COR-L47 (cell line): ENCODE data around the gene SCAPER.
"Not testable (repeated sequence)": the region's sequence is repeated elsewhere in the genome, so short reads cannot be mapped to it uniquely, and the experiment has no call there.

Experiments
- DNase-seq: peaks from one replicate; lab custom pipeline; 2025; lab: John Stamatoyannopoulos, UW

SCAPER gene

DNA sequence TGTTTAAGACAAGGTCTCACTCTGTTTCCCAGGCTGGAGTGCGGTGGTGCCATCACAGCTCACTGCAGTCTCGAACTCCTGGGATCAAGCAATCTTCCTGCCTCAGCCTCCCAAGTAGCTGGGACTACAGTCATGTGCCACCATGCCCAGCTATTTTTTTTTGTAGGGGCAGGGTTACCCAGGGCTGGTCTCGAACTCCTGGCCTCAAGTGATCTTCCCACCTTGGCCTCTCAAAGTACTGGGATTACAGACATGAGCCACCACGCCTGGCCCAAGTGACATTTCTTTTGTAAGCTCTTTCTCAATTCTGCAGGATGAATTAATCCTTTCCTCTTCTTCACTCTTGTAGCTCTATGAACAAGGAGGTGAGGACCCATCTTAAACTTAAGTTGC, 592.0 kb downstream of the SCAPER start:
- DNase-seq, result not testable (repeated sequence)

DNA sequence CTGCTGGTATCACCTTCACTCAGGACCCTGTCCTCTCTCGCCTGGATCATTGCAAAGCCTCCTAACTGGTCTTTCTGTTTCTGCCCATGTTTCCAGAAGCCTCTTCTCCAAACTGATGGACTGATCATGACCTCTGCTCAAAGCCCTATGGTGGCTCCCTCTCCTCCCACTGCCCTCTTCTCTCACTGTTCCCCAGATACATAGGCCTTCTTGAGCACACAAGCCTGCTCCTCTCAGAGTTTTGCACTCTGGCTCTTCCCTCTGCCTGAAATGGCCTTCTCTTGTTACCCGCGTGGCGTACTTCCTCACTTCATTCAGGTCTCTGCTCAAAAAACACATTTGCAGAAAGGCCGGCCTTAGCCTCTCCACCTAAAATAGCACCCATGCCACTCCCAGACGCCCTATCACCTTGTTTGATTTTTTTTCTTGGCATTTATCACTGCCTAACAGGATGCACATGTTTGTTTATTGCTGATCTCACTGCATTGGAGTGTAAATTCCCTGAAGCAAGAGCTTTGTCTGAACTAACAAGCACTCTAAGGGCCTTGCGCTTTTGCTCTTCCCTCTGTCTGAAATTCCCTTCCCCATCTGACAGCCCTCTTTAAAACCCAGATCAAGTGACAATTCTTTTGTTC, 592.5 kb downstream of the SCAPER start:
- DNase-seq, result no peak

GRCh38 chr15:76311100-76311953, 593.8 kb downstream of the SCAPER start, which contains the start of gene ETFA:
TSS of gene ETFA (minus strand) at chr15:76311469. CDS start at chr15:76311388, 81 bp downstream.
- DNase-seq, result peak; percentile 97

GRCh38 chr15:76310475-76311099, 594.6 kb downstream of the SCAPER start:
- DNase-seq, result no peak

DNA sequence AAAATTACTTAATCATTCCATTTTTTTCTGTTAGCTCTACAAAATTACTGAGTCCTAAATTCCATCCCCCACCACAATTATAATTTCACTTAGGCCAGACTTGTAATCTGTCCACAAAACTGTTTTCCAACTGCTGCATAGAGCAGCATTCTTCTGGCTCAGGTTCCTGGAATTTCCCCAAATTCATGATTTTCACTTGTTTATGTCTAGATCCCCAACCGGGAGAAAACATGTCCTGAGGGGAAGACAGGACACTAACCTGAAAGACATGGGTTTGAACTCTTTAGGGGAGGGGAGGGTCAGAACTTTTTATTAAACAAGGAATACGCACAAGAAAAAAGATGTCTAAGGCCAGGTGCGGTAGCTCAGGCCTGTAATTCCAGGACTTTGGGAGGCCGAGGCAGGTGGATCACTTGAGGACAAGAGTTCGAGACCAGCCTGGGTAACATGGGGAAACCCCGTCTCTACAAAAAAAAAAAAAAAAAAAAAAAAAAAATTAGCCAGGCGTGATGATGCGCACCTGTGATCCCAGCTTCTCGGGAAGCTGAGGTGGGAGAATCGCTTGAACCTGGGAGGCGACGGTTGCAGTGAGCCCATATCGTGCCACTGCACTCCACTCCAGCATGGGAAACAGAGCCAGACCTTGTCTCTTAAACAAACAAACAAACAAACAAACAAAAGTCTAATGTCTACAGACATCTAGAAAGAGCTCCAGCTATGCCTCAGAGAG, 595.4 kb downstream of the SCAPER start:
- DNase-seq, result no peak

DNA sequence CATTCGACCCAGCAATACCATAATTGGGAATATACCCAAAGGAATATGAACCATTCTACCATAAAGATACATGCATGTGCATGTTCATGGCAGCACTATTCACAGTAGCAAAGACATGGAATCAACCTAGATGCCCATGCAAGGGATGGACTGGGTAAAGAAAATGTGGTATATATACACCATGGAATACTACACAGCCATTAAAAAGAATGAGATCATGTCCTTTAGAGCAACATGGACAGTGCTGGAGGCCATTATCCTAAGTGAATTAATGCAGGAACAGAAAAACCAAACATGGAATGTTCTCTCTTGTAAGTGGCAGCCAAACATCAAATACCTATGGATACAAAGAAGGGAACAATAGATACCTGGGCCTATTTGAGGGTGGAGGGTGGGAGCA, 601.2 kb downstream of the SCAPER start:
- DNase-seq, result no peak

DNA sequence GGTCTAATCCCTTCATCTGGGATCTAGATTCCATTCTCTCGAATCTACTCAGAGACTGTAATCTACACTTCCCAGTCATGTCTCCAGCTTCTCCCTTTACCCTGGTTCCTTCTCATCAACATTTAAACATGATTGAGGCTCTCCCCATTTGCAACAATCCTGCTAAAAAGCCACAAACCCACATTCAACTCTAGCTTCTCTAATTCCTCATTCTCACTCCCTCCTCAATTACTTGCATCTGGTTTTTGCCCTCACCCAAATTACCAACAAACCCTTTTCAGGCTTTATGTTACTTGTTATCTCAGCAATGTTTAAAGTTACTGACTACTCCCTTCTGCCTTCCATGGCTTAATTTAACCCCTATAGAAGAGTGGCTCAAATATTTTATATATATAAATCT, 605.4 kb downstream of the SCAPER start:
- DNase-seq, result no peak

DNA sequence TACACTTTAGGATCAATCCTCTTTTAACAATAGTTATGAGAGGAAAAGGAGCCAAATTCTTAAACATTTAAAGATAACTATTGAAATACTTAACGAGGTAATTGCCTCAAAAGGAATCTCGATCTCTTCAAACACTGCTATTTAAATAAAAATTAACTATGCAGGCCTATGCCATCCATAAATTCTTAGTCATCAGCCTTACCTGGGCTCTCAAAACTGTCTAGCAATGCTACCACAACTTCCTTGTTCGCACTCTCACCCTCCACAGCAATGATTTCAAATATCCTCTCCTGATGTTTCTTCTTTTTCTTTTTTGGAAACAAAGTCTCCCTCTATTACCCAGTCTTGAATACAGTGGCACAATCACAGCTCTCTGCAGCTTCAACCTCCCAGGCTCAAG, 606.2 kb downstream of the SCAPER start:
- DNase-seq, result no peak

DNA sequence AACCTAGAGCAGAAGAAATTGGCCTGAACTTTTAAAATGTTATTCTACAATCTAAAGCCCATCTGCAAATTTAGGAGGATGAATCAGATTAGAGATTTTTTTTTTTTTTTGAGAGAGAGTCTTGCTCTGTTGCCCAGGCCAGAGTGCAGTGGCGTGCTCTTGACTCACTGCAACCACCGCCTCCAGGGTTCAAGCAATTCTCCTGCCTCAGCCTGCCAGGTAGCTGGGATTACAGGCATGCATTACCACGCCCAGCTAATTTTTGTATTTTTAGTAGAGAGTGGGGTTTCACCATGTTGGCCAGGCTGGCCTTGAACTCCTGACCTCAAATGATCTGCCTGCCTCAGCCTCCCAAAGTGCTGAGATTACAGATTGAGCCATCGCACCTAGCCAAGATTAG, 607.2 kb downstream of the SCAPER start:
- not testable (repeated sequence) for DNase-seq
